DND-41 (cell line): ENCODE results near the gene ESCO1.

Experiments
- EZH2 ChIP-seq: IDR thresholded peaks from 3 replicates; pipeline ENCODE4 v1.6.1; 2012; ENCODE audit warnings: borderline replicate concordance, low read depth, mild to moderate bottlenecking, moderate library complexity, low read length, inconsistent platforms; ENCODE audit not compliant: severe bottlenecking
- TF ChIP-seq, protein P1 (sequence below): IDR thresholded peaks from 2 replicates; pipeline ENCODE4 v1.5.1; 2012; ENCODE audit warnings: borderline replicate concordance, low read length, moderate library complexity, mild to moderate bottlenecking; ENCODE audit not compliant: poor library complexity, severe bottlenecking; ENCODE audit errors: extremely low read depth

GRCh38 chr18:21483051-21483450 is 117.5 kb downstream of the ESCO1 start:
- TF ChIP-seq, protein P1, sequence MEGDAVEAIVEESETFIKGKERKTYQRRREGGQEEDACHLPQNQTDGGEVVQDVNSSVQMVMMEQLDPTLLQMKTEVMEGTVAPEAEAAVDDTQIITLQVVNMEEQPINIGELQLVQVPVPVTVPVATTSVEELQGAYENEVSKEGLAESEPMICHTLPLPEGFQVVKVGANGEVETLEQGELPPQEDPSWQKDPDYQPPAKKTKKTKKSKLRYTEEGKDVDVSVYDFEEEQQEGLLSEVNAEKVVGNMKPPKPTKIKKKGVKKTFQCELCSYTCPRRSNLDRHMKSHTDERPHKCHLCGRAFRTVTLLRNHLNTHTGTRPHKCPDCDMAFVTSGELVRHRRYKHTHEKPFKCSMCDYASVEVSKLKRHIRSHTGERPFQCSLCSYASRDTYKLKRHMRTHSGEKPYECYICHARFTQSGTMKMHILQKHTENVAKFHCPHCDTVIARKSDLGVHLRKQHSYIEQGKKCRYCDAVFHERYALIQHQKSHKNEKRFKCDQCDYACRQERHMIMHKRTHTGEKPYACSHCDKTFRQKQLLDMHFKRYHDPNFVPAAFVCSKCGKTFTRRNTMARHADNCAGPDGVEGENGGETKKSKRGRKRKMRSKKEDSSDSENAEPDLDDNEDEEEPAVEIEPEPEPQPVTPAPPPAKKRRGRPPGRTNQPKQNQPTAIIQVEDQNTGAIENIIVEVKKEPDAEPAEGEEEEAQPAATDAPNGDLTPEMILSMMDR: no peak
- TF ChIP-seq EZH2: no peak
